Measurements from ENCODE around the gene SNRNP200.
"Not testable (repeated sequence)": the region's sequence is repeated elsewhere in the genome, so short reads cannot be mapped to it uniquely, and the experiment has no call there.

- TF ChIP-seq CTCF, POLR2AphosphoS5 (IDR thresholded peaks at IDR 0.05): not testable (repeated sequence)
Measured at GRCh38 chr2:96257744-96258143, 47.6 kb downstream of the SNRNP200 start.

Data from transverse colon (tissue), 4 donors.